Measurements from ENCODE around the gene DIAPH3. TPM values are rescaled to one million over a fixed set of nuclear protein-coding genes. Genes with fewer than 3 reads are reported as not detected.
"Not testable (repeated sequence)": the region's sequence is repeated elsewhere in the genome, so short reads cannot be mapped to it uniquely, and the experiment has no call there.

The DIAPH3 gene
- total and polyA plus RNA-seq, 2 experiments from 2014 or later: 2.9 to 5.2 TPM

GRCh38 chr13:60051754-60052285, 111.9 kb downstream of the DIAPH3 start:
- no peak for TF ChIP-seq CTCF (IDR thresholded peaks at IDR 0.05; ENCODE audit: low read depth, low read length)
- peaks cover 11% of the 10 kb centered on the region for H3K4me1 ChIP-seq (ENCODE audit: low read depth)

DNA sequence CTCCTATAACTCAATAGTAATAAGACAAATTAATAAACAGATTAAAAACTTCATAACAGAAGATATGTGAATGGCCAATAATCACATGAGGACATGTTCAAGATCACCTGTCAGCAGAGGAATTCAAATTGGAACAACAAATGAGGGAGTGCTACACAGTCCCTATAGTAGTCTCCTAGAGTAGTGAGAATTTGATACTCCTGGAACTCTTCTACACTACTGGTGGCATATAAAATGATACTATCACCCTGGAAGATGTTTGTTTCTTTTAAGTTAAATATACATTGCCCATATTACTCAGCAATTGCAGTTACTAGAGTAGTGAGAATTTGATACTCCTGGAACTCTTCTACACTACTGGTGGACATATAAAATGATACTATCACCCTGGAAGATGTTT, 115.4 kb downstream of the DIAPH3 start:
- H3K36me3 ChIP-seq; H3K27ac ChIP-seq; H3K27me3 ChIP-seq; H3K4me1 ChIP-seq (ENCODE audit: low read depth); H3K4me3 ChIP-seq; DNase-seq (ENCODE audit: low read depth in 1 of 2, low spot score in 1 of 2); H3K9me3 ChIP-seq (ENCODE audit: low read depth): not testable (repeated sequence)

More at GRCh38 chr13:60051754-60052285, 111.9 kb downstream of the DIAPH3 start:
- H3K36me3 ChIP-seq: no peaks in the 10 kb centered on the region
- no peak overlapping the region for H3K4me3 ChIP-seq
- no peak overlapping the region for H3K27ac ChIP-seq
- DNase-seq (ENCODE audit: low read depth in 1 of 2, low spot score in 1 of 2): no peak
- no peaks in the 10 kb centered on the region for H3K9me3 ChIP-seq (ENCODE audit: low read depth)
- no peaks in the 10 kb centered on the region for H3K27me3 ChIP-seq

DNA sequence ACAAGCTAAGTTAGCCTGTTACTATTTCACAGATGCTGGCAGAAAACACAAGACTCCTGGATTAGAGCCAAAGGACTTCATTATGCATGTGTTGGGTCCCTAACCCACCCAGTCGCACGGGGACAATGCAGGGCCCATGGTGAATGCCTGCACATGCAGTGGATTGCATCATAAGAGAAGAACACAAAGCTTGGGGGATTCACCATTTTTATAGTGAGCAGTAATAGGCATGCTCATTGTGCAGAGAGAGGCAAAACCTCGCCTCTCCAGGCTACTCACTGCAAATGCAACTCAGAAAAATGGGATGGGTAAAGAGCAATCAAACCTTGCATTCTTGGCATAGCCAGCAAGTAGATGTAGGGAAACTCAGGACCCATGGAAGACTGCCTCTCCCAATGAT, 115.8 kb downstream of the DIAPH3 start:
- no peak for TF ChIP-seq CTCF (IDR thresholded peaks at IDR 0.05; ENCODE audit: low read depth, low read length)
- Histone ChIP-seq H3K4me1 (ENCODE audit: low read depth) (no peaks in the 10 kb centered on the region), H3K27me3 (no peaks in the 10 kb centered on the region), H3K36me3 (no peaks in the 10 kb centered on the region), H3K27ac (no peak overlapping the region), H3K4me3 (no peak overlapping the region), H3K9me3 (ENCODE audit: low read depth) (no peaks in the 10 kb centered on the region)
- DNase-seq (ENCODE audit: low read depth in 1 of 2, low spot score in 1 of 2): peak in 1 of 2 donors; percentile 10

GRCh38 chr13:60044321-60044720, 119.4 kb downstream of the DIAPH3 start:
- TF ChIP-seq CTCF (IDR thresholded peaks at IDR 0.05; ENCODE audit: low read depth, low read length): no peak
- Histone ChIP-seq H3K36me3 (no peaks in the 10 kb centered on the region), H3K4me3 (no peak overlapping the region), H3K4me1 (ENCODE audit: low read depth) (no peaks in the 10 kb centered on the region), H3K9me3 (ENCODE audit: low read depth) (no peaks in the 10 kb centered on the region), H3K27ac (no peak overlapping the region), H3K27me3 (no peaks in the 10 kb centered on the region)
- no peak for DNase-seq (ENCODE audit: low read depth in 1 of 2, low spot score in 1 of 2)

DNA sequence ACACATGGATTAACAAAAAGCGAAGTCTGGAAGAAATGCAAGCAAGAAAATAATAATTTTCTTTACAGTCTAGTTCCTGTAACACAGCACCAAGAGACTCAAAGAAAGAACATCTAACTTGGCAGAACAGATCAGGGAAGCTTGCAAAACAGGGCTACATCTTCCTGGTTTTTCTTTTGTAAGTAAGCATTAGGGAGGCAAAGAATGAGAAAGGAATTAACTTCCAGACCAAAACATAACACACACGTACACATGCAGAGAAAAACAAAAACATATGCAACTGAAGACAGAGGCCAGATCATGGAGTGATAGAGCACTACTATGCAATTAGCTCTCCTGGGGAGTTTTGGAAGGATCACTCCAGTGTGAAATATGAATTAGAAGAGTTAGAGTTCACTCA, 120.5 kb downstream of the DIAPH3 start:
- Histone ChIP-seq H3K27me3 (no peaks in the 10 kb centered on the region), H3K9me3 (ENCODE audit: low read depth) (no peaks in the 10 kb centered on the region), H3K36me3 (no peaks in the 10 kb centered on the region), H3K4me3 (no peak overlapping the region), H3K27ac (no peak overlapping the region), H3K4me1 (ENCODE audit: low read depth) (no peaks in the 10 kb centered on the region)
- no peak for TF ChIP-seq CTCF (IDR thresholded peaks at IDR 0.05; ENCODE audit: low read depth, low read length)
- peak in 1 of 2 donors; percentile 18 for DNase-seq (ENCODE audit: low read depth in 1 of 2, low spot score in 1 of 2)

DNA sequence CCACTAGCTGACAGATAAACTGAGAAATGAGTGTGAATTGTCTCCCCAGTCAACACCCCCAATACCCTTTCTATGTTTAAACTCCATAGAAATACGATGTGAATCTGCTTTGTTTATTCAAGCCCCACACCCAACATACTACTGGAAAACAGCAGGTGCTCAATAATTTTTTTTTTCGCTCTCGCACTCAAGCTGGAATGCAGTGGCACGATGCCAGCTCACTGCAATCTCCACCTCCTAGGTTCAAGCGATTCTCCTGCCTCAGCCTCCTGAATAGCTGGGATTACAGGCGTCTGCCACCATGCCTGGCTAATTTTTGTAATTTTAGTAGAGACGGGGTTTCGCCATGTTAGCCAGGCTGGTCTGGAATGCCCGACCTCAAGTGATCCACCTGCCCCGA, 123.1 kb downstream of the DIAPH3 start:
- not testable (repeated sequence) for H3K9me3 ChIP-seq (ENCODE audit: low read depth); H3K4me3 ChIP-seq; H3K27me3 ChIP-seq; DNase-seq (ENCODE audit: low read depth in 1 of 2, low spot score in 1 of 2); H3K27ac ChIP-seq; H3K4me1 ChIP-seq (ENCODE audit: low read depth); H3K36me3 ChIP-seq

GRCh38 chr13:60035874-60036273, 127.9 kb downstream of the DIAPH3 start:
- no peaks in the 10 kb centered on the region for H3K36me3 ChIP-seq
- TF ChIP-seq CTCF (IDR thresholded peaks at IDR 0.05; ENCODE audit: low read depth, low read length): no peak

More at GRCh38 chr13:60035874-60036273, 127.9 kb downstream of the DIAPH3 start:
- H3K4me3 ChIP-seq: no peak overlapping the region
- no peaks in the 10 kb centered on the region for H3K9me3 ChIP-seq (ENCODE audit: low read depth)
- no peaks in the 10 kb centered on the region for H3K4me1 ChIP-seq (ENCODE audit: low read depth)
- H3K27ac ChIP-seq: no peak overlapping the region
- no peak for DNase-seq (ENCODE audit: low read depth in 1 of 2, low spot score in 1 of 2)
- no peaks in the 10 kb centered on the region for H3K27me3 ChIP-seq

All from cardiac muscle cell (in vitro differentiated cells and primary cell).